Thoracic aorta (tissue), 2 donors: Measurements from ENCODE around the gene CD1E. TPM values are rescaled to one million over a fixed set of nuclear protein-coding genes. Genes with fewer than 3 reads are reported as not detected.

Source experiments
- ATAC-seq: fragments of 150-250 bp; one replicate; pipeline ENCODE4 v1.8.0; 2017; ENCODE audit warnings: low read depth; ENCODE audit not compliant: insufficient number of reproducible peaks, low FRiP score
- DNase-seq: peaks from one replicate; pipeline ENCODE4 v3.0.0-alpha.2; 2020; ENCODE audit warnings: low spot score
- H3K27ac ChIP-seq, 2 donors: fragments of 200-600 bp; sonication (generic); 1 replicate in 1 of 2; 2 replicates in 1 of 2; pipeline ENCODE4 v1.5.1; 2016; ENCODE audit warnings: mild to moderate bottlenecking in 2 of 2, moderate library complexity in 2 of 2
- H3K27me3 ChIP-seq: fragments of 200-600 bp; sonication (generic); replicated peaks from 2 replicates; pipeline ENCODE4 v1.6.0; 2016; ENCODE audit warnings: mild to moderate bottlenecking; ENCODE audit not compliant: insufficient read depth
- H3K36me3 ChIP-seq: fragments of 200-600 bp; sonication (generic); one replicate; pipeline ENCODE4 v1.5.1; 2016
- H3K4me1 ChIP-seq, 2 donors: fragments of 200-600 bp; sonication (generic); 1 replicate in 1 of 2; 2 replicates in 1 of 2; pipeline versions ENCODE4 v1.5.1 to v1.6.0; 2016; ENCODE audit warnings: low read depth in 2 of 2, mild to moderate bottlenecking in 1 of 2; ENCODE audit not compliant: control insufficient read depth in 1 of 2
- H3K4me3 ChIP-seq: fragments of 200-600 bp; sonication (generic); 2 replicates; pipeline ENCODE4 v1.5.1; 2016; ENCODE audit warnings: mild to moderate bottlenecking
- H3K9me3 ChIP-seq: fragments of 200-600 bp; sonication (generic); 2 replicates; pipeline ENCODE4 v1.5.1; 2016
- total RNA-seq, 2 donors: library from RNA; depleted of rRNA; stranded (reverse); fragments of >200 nt; gene quantifications; one replicate each; pipeline versions ENCODE4 v1.1.0 to v1.2.3, GENCODE V29; 2016
- TF ChIP-seq, protein P1 (sequence below): fragments of 200-600 bp; sonication (generic); IDR thresholded peaks from one replicate; pipeline ENCODE4 v1.5.1; 2019; ENCODE audit warnings: antibody characterized with exemption

Gene CD1E
- total RNA-seq, 2 donors from 2014 or later = not detected

DNA sequence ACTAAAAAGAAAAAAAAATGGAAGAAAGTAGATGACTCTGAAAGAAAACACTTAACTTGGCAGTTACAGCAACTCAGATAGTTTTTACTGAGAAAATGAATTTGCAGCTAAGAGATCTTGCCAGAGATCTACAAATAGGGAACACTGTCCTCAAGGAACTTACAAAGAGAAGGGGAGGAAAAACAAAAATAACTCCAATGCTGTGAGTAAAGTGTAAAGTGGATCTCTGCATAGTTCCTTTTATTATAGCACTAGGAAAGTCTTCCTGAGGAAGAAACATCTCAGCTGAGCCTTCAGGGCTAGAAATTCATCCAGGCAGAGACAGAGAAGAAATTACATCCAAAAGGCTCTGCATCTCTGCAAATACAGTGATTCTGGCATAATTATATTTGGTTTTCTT lies 26.2 kb upstream of the CD1E start:
- no peak overlapping the region for H3K4me3 ChIP-seq
- ATAC-seq (no peak), DNase-seq (no peak)
- TF ChIP-seq, protein P1, sequence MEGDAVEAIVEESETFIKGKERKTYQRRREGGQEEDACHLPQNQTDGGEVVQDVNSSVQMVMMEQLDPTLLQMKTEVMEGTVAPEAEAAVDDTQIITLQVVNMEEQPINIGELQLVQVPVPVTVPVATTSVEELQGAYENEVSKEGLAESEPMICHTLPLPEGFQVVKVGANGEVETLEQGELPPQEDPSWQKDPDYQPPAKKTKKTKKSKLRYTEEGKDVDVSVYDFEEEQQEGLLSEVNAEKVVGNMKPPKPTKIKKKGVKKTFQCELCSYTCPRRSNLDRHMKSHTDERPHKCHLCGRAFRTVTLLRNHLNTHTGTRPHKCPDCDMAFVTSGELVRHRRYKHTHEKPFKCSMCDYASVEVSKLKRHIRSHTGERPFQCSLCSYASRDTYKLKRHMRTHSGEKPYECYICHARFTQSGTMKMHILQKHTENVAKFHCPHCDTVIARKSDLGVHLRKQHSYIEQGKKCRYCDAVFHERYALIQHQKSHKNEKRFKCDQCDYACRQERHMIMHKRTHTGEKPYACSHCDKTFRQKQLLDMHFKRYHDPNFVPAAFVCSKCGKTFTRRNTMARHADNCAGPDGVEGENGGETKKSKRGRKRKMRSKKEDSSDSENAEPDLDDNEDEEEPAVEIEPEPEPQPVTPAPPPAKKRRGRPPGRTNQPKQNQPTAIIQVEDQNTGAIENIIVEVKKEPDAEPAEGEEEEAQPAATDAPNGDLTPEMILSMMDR = no peak
- H3K27me3 ChIP-seq = no peaks in the 10 kb centered on the region
- no peaks in the 10 kb centered on the region for H3K4me1 ChIP-seq
- no peak overlapping the region for H3K27ac ChIP-seq
- no peaks in the 10 kb centered on the region for H3K36me3 ChIP-seq
- no peaks in the 10 kb centered on the region for H3K9me3 ChIP-seq

DNA sequence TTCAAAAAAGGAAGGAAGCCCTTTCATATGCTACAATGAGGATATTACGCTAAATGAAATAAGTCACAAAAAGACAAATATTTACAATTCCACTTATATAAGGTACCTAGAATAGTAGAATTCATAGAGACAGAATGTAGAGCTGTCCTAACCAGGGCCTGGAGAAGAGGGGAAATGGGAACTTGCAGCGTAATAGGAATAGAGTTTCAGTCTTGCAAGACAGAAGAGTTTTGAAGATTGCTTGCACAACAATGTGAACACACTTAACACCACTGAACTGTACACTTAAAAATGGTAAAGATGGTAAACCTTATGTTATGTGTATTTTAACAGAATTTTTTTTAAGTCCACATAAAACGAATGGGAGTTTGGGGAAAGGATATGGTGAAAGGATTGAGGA lies 25.3 kb upstream of the CD1E start:
- DNase-seq = no peak
- H3K4me3 ChIP-seq = no peak overlapping the region

DNA sequence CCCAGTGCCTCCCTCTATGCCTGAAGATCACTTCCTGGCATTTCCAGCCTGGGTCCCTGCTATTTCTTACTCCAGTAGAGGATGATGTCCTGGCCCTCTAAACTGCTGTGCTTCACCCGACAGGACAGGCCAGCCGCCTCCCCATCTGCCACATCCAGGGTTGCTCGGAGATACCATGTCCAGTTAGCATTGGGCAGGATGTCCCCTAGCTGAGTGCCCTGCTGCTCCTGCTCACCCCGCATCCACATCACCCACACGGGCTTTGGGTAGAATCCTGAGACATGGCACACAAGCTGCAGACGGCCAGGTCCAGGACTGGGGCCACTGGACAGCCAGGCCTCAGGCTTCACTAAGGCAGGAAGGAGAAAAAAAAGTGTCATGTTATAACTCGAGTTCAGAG lies 24.4 kb upstream of the CD1E start:
- TF ChIP-seq, protein P1 = no peak
- Histone ChIP-seq H3K27ac (no peak overlapping the region), H3K4me3 (no peak overlapping the region), H3K27me3 (no peaks in the 10 kb centered on the region), H3K4me1 (no peaks in the 10 kb centered on the region), H3K9me3 (no peaks in the 10 kb centered on the region), H3K36me3 (no peaks in the 10 kb centered on the region)
- ATAC-seq (no peak), DNase-seq (no peak)

More for the DNA sequence above, 25.3 kb upstream of the CD1E start:
- TF ChIP-seq, protein P1 = no peak
- ATAC-seq = no peak
- H3K9me3 ChIP-seq = no peaks in the 10 kb centered on the region
- no peaks in the 10 kb centered on the region for H3K4me1 ChIP-seq
- no peaks in the 10 kb centered on the region for H3K36me3 ChIP-seq
- H3K27ac ChIP-seq = no peak overlapping the region
- H3K27me3 ChIP-seq = no peaks in the 10 kb centered on the region

DNA sequence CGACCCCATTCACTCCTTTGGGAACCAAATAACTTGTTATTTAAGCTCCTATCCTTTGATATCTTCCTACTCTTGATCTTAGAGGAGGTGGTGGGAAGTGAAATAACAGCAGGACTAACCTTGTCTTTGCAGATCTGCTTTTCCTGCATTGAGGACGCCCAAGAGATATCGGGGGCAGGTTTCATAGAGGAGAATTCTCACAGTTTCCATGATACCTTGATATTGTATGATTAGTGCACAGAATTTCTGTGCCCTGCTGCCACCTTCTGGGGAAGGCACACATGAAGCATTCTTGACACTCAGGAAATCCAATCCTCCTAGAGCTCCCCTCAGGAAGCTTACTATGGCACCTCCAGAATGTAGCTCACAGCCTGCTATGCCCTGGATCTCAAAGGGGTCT lies 24.0 kb upstream of the CD1E start:
- DNase-seq (no peak), ATAC-seq (no peak)
- Histone ChIP-seq H3K27me3 (no peaks in the 10 kb centered on the region), H3K4me3 (no peak overlapping the region), H3K27ac (no peak overlapping the region), H3K36me3 (no peaks in the 10 kb centered on the region), H3K4me1 (no peaks in the 10 kb centered on the region), H3K9me3 (no peaks in the 10 kb centered on the region)
- TF ChIP-seq, protein P1 = no peak

DNA sequence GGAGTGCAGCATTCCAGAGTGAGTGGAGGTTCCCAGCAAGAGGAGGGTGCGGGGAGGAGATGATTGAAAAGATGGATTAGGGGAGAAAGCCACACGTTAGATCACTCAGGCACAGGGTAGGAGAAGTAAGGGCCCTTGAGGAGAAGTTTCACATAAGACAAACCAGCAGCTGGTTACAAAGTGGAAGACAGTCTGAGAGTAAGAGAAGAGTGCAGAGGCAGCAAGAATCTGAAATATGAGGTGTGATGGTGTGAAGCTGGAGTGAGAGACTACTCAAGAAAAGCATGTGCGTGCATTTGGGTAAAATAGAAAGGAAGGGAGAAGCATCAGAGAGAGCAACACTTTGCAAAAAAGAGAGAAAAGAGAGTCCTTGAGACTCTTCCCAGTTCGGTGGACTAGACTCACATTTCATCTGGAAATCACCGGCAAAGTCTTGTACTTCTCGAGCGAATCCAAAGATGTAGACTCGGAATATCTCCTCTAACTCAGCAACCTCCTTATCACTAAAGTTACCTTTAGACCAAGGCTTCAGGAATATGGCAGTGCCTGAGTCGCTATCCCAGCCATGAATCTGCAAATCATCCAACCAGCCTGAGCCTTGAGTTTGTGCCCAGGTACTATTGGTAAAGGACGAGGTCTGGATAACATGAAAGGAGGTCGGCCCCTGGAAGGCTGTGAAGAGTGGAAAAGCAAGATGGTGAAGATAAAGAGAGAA lies 23.1 kb upstream of the CD1E start:
- no peak for ATAC-seq
- H3K36me3 ChIP-seq = no peaks in the 10 kb centered on the region
- no peak for DNase-seq
- TF ChIP-seq, protein P1 = no peak
- H3K27me3 ChIP-seq = no peaks in the 10 kb centered on the region
- H3K4me3 ChIP-seq = no peak overlapping the region
- no peak overlapping the region for H3K27ac ChIP-seq
- H3K4me1 ChIP-seq = no peaks in the 10 kb centered on the region
- H3K9me3 ChIP-seq = no peaks in the 10 kb centered on the region
